Neural crest cell (in vitro differentiated cells): ENCODE data around the gene ADGRB2. TPM values are rescaled to one million over a fixed set of nuclear protein-coding genes. Genes with fewer than 3 reads are reported as not detected.

Experiments
- DNase-seq: peaks from one replicate; pipeline ENCODE4 v3.0.0; 2021; ENCODE audit warnings: low read depth, mixed read lengths, low spot score
- H3K27ac Mint-ChIP-seq: one replicate; pipeline ENCODE4 v1.8.0; 2021; ENCODE audit warnings: mild to moderate bottlenecking, mixed read lengths; ENCODE audit not compliant: unreplicated experiment
- H3K27me3 Mint-ChIP-seq: 2 replicates; pipeline ENCODE4 v1.8.0; 2021; ENCODE audit warnings: low read depth, mild to moderate bottlenecking, mixed read lengths
- H3K36me3 Mint-ChIP-seq: 2 replicates; pipeline ENCODE4 v1.8.0; 2021; ENCODE audit warnings: low read depth, mild to moderate bottlenecking, mixed read lengths
- H3K4me1 Mint-ChIP-seq: 2 replicates; pipeline ENCODE4 v1.8.0; 2021; ENCODE audit warnings: mixed read lengths
- H3K4me3 Mint-ChIP-seq: one replicate; pipeline ENCODE4 v1.8.0; 2021; ENCODE audit warnings: mild to moderate bottlenecking, mixed read lengths
- H3K9me3 Mint-ChIP-seq: 2 replicates; pipeline ENCODE4 v1.8.0; 2021; ENCODE audit warnings: mixed read lengths
- CTCF ChIP-seq: fragments of 200-600 bp; sonication (generic); conservative IDR thresholded peaks from 2 replicates; pipeline ENCODE4 v1.5.0; 2021; ENCODE audit warnings: antibody characterized with exemption, mild to moderate bottlenecking
- total RNA-seq: library from RNA; stranded (reverse); gene quantifications from 2 replicates; pipeline ENCODE4 v1.2.1, GENCODE V29; 2021

ADGRB2 gene
- total RNA-seq, 1 donor from 2014 or later: 18.8 TPM

GRCh38 chr1:31774495-31774894, 10.4 kb upstream of the ADGRB2 start:
- TF ChIP-seq CTCF: no peak
- Mint-ChIP-seq H3K4me1 (peaks cover 8% of the 10 kb centered on the region), H3K9me3 (no peaks in the 10 kb centered on the region), H3K27me3 (peaks cover 72% of the 10 kb centered on the region), H3K27ac (no peak overlapping the region), H3K36me3 (no peaks in the 10 kb centered on the region), H3K4me3 (no peak overlapping the region)
- DNase-seq: no peak

GRCh38 chr1:31773861-31774260, 9.7 kb upstream of the ADGRB2 start:
- Mint-ChIP-seq H3K27ac (no peak overlapping the region), H3K36me3 (no peaks in the 10 kb centered on the region), H3K4me1 (peaks cover 8% of the 10 kb centered on the region), H3K27me3 (peaks cover 78% of the 10 kb centered on the region), H3K9me3 (no peaks in the 10 kb centered on the region), H3K4me3 (no peak overlapping the region)
- no peak for TF ChIP-seq CTCF
- DNase-seq: no peak

- Mint-ChIP-seq H3K4me3 (peak overlapping the region; percentile 87), H3K27ac (no peak overlapping the region)
Measured at GRCh38 chr1:31772669-31773248, 8.6 kb upstream of the ADGRB2 start.

GRCh38 chr1:31771891-31772668, 7.9 kb upstream of the ADGRB2 start:
- no peaks in the 10 kb centered on the region for H3K36me3 Mint-ChIP-seq
- no peak overlapping the region for H3K27ac Mint-ChIP-seq
- H3K9me3 Mint-ChIP-seq: no peaks in the 10 kb centered on the region
- peaks cover 90% of the 10 kb centered on the region for H3K27me3 Mint-ChIP-seq
- peak overlapping the region; percentile 87 for H3K4me3 Mint-ChIP-seq
- no peak for DNase-seq
- H3K4me1 Mint-ChIP-seq: peaks cover 8% of the 10 kb centered on the region
- no peak for TF ChIP-seq CTCF

More at GRCh38 chr1:31772669-31773248, 8.6 kb upstream of the ADGRB2 start:
- H3K9me3 Mint-ChIP-seq: no peaks in the 10 kb centered on the region
- peaks cover 89% of the 10 kb centered on the region for H3K27me3 Mint-ChIP-seq
- H3K36me3 Mint-ChIP-seq: no peaks in the 10 kb centered on the region
- H3K4me1 Mint-ChIP-seq: peaks cover 8% of the 10 kb centered on the region
- no peak for TF ChIP-seq CTCF
- DNase-seq: no peak

GRCh38 chr1:31769720-31770390, 5.7 kb upstream of the ADGRB2 start:
- no peak for TF ChIP-seq CTCF
- no peaks in the 10 kb centered on the region for H3K9me3 Mint-ChIP-seq
- H3K4me3 Mint-ChIP-seq: peak overlapping the region; percentile 17
- peaks cover 80% of the 10 kb centered on the region for H3K27me3 Mint-ChIP-seq
- DNase-seq: no peak
- H3K4me1 Mint-ChIP-seq: peaks cover 12% of the 10 kb centered on the region
- no peaks in the 10 kb centered on the region for H3K36me3 Mint-ChIP-seq
- H3K27ac Mint-ChIP-seq: no peak overlapping the region
